Measurements from ENCODE around the gene HAUS2. TPM values are rescaled to one million over a fixed set of nuclear protein-coding genes. Genes with fewer than 3 reads are reported as not detected.
"Not testable (repeated sequence)": the region's sequence is repeated elsewhere in the genome, so short reads cannot be mapped to it uniquely, and the experiment has no call there.

HAUS2 gene
- total RNA-seq, 2 experiments from 2014 or later: 54.0 to 55.1 TPM

DNA sequence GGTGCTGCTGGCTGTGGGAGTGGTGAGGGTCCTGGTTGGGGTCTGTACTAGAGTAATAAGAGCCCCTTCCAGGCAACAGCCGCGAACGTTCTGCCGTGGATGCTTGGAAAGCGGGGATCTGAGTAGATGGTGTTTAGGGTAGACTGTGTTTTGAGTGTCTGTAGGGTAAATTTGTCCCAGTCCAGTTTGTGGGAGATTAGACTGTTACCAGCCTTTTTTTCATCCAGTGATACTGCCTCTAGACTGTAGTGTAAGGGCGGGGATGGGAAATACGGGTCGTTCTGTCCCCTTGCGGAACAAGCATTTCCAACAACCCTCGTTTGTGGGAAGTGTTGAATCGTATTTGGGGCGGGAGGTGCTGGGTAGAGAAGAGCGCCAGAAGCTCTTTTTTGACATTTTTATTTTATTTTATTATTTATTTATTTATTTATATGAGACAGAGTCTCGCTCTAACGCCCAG, 424 bp downstream of the HAUS2 start:
- H3K4me3 Mint-ChIP-seq: peak overlapping the region; percentile 97
- peaks cover 17% of the 10 kb centered on the region for H3K36me3 Mint-ChIP-seq
- H3K27ac Mint-ChIP-seq: peak overlapping the region; percentile 96
- peaks cover 46% of the 10 kb centered on the region for H3K4me1 Mint-ChIP-seq
- DNase-seq: no peak
- H3K27me3 Mint-ChIP-seq: no peaks in the 10 kb centered on the region
- H3K9me3 Mint-ChIP-seq: no peaks in the 10 kb centered on the region

DNA sequence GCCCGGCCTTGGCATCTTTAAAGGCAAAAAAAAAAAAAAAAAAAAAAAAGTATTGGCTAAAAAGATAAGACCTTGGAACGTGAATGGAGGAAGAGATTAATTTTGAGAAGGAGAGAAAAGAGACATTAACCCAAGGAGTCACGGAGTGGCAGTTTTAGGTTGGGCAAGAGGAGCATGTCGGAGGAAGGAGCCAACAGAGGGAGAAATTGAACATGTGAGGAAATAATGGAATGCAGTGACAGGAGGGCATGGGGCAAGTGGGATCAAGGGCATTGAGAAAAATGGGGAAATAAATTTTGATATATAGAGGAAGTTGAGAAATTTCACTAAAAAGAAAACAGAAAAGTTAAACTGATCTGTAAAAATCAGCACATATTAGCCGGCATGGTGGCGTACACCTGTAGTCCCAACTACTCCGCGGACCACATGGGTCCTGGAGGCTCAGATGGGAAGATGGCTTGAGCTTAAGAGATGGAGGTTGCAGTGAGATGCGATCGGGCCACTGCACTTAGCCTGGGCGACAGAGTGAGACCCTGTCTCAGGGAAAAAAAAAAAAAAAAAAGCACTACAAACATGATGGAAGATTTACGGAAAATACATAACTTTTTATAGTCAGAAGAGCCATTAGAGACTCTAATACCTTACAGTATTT, 1.2 kb downstream of the HAUS2 start:
- H3K27ac Mint-ChIP-seq: peak overlapping the region; percentile 58
- peaks cover 15% of the 10 kb centered on the region for H3K36me3 Mint-ChIP-seq
- H3K9me3 Mint-ChIP-seq: no peaks in the 10 kb centered on the region
- H3K4me3 Mint-ChIP-seq: peak overlapping the region; percentile 97
- DNase-seq: no peak
- H3K27me3 Mint-ChIP-seq: no peaks in the 10 kb centered on the region
- H3K4me1 Mint-ChIP-seq: peaks cover 46% of the 10 kb centered on the region

- no peak for DNase-seq
- H3K9me3 Mint-ChIP-seq: no peaks in the 10 kb centered on the region
- no peaks in the 10 kb centered on the region for H3K27me3 Mint-ChIP-seq
- H3K4me1 Mint-ChIP-seq: peaks cover 28% of the 10 kb centered on the region
- H3K27ac Mint-ChIP-seq: no peak overlapping the region
- H3K36me3 Mint-ChIP-seq: peaks cover 16% of the 10 kb centered on the region
- H3K4me3 Mint-ChIP-seq: no peak overlapping the region
These were observed 4.9 kb downstream of the HAUS2 start for GRCh38 chr15:42553554-42553953.

GRCh38 chr15:42556550-42557207, 8.0 kb downstream of the HAUS2 start:
- H3K4me3 Mint-ChIP-seq, H3K27ac Mint-ChIP-seq, DNase-seq, H3K9me3 Mint-ChIP-seq, H3K27me3 Mint-ChIP-seq: not testable (repeated sequence)
- Mint-ChIP-seq H3K4me1 (peaks cover 21% of the 10 kb centered on the region), H3K36me3 (peaks cover 11% of the 10 kb centered on the region)

- H3K4me1 Mint-ChIP-seq: peaks cover 7% of the 10 kb centered on the region
- H3K27ac Mint-ChIP-seq: no peak overlapping the region
These were observed 10.1 kb downstream of the HAUS2 start for GRCh38 chr15:42558739-42559138.

GRCh38 chr15:42575188-42576039, 26.8 kb downstream of the HAUS2 start, which contains the start of gene STARD9:
Gene STARD9, plus strand, starts transcription at chr15:42575606. Its CDS starts 110 bp downstream, at chr15:42575716.
- peak; percentile 97 for DNase-seq
- Mint-ChIP-seq H3K27me3 (no peaks in the 10 kb centered on the region), H3K9me3 (no peaks in the 10 kb centered on the region), H3K27ac (peak within 1 kb of the TSS; percentile 89), H3K4me3 (peak within 1 kb of the TSS; percentile 88), H3K36me3 (peaks cover 5% of the 10 kb centered on the region), H3K4me1 (peaks cover 28% of the 10 kb centered on the region)

More at GRCh38 chr15:42558739-42559138, 10.1 kb downstream of the HAUS2 start:
- DNase-seq: no peak
- Mint-ChIP-seq H3K4me3 (no peak overlapping the region), H3K27me3 (no peaks in the 10 kb centered on the region), H3K36me3 (peaks cover 14% of the 10 kb centered on the region), H3K9me3 (no peaks in the 10 kb centered on the region)

- peaks cover 33% of the 10 kb centered on the region for H3K4me1 Mint-ChIP-seq
- no peaks in the 10 kb centered on the region for H3K27me3 Mint-ChIP-seq
- peak overlapping the region; percentile 88 for H3K4me3 Mint-ChIP-seq
- peak overlapping the region; percentile 89 for H3K27ac Mint-ChIP-seq
- no peak for DNase-seq
- H3K36me3 Mint-ChIP-seq: peaks cover 5% of the 10 kb centered on the region
- no peaks in the 10 kb centered on the region for H3K9me3 Mint-ChIP-seq
These were observed 27.5 kb downstream of the HAUS2 start for GRCh38 chr15:42576040-42576594.

DNA sequence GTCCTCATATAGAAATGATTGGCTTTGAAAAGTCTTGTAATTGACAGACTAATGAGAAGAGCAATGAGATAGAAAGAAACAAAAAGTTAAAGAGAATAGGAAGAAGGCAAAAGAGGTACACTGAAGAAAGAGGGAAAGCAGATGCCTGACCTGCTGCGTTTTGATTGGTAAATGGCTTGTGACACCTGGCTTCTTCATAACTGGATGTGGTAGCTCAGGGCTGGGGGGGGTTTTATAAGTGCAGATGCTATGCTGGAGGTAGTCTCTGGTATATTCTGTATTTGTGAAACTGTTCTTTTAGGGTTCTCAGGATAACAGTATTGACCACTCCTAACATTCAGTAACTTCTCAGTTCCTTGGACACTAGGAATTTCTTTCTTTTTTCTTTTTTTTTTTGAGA, 28.1 kb downstream of the HAUS2 start:
- H3K4me1 Mint-ChIP-seq: peaks cover 35% of the 10 kb centered on the region
- peak overlapping the region; percentile 88 for H3K4me3 Mint-ChIP-seq
- H3K36me3 Mint-ChIP-seq: peaks cover 4% of the 10 kb centered on the region
- no peaks in the 10 kb centered on the region for H3K9me3 Mint-ChIP-seq
- no peak overlapping the region for H3K27ac Mint-ChIP-seq
- no peak for DNase-seq
- H3K27me3 Mint-ChIP-seq: no peaks in the 10 kb centered on the region

- H3K27me3 Mint-ChIP-seq: no peaks in the 10 kb centered on the region
- DNase-seq: no peak
- H3K4me3 Mint-ChIP-seq: no peak overlapping the region
- H3K27ac Mint-ChIP-seq: no peak overlapping the region
- no peaks in the 10 kb centered on the region for H3K9me3 Mint-ChIP-seq
- H3K36me3 Mint-ChIP-seq: peaks cover 3% of the 10 kb centered on the region
- peaks cover 43% of the 10 kb centered on the region for H3K4me1 Mint-ChIP-seq
These were observed 28.9 kb downstream of the HAUS2 start for GRCh38 chr15:42577514-42578031.

DNA sequence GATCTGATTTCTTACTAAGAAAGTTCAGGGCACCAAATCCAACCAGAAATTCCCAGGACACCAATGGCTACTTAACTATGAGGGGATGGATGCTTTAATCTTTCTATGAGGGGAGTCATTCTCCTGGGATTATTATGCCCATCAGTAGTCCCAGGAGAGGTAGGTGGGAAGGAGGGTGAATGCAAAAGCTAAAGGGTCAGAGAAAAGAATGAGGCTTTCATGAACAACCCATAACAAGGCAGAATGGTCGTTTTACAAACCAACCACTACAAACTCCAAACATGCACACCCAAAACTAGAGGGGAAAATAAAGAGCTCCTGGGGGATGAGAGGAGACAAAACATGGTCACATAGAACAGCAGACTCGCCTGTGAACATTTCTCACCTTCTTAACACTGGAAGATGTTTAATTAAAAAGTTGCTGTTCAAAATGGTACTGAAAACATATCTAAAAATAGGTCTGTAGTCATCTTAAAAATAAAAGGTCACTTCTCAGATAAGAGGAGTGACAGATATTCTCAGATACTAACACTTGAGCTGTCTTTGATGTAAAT, 30.4 kb downstream of the HAUS2 start:
- Mint-ChIP-seq H3K4me1 (peaks cover 47% of the 10 kb centered on the region), H3K4me3 (no peak overlapping the region), H3K27ac (no peak overlapping the region), H3K9me3 (no peaks in the 10 kb centered on the region), H3K36me3 (peaks cover 3% of the 10 kb centered on the region), H3K27me3 (no peaks in the 10 kb centered on the region)
- DNase-seq: no peak

DNA sequence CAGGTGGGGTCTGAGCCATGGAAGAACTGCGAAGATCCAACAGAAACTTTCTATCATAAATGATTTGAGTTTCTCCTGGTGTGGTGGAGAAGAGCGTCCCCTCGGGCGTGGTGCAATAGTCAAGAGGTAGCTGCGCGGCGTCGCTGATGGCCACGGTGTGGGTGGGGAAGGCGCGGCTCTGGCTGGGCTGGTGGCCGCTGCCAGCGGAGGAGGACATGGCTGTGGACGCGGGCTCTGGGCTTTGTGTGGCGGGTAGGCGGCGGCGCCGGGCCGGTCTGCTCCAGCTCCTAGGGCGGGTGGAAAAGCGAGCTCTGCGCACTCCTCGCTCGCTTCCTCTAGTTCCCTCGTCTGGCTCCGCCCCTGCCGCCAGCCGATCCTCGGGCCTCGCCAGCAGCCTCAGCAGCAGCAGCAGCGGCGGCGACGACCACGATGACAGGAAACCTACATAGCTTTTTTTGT, 32.7 kb downstream of the HAUS2 start:
- peak; percentile 84 for DNase-seq
- Mint-ChIP-seq H3K4me3 (peak overlapping the region; percentile 80), H3K27me3 (no peaks in the 10 kb centered on the region), H3K4me1 (peaks cover 39% of the 10 kb centered on the region), H3K36me3 (peaks cover 10% of the 10 kb centered on the region), H3K9me3 (no peaks in the 10 kb centered on the region), H3K27ac (peak overlapping the region; percentile 67)

DNA sequence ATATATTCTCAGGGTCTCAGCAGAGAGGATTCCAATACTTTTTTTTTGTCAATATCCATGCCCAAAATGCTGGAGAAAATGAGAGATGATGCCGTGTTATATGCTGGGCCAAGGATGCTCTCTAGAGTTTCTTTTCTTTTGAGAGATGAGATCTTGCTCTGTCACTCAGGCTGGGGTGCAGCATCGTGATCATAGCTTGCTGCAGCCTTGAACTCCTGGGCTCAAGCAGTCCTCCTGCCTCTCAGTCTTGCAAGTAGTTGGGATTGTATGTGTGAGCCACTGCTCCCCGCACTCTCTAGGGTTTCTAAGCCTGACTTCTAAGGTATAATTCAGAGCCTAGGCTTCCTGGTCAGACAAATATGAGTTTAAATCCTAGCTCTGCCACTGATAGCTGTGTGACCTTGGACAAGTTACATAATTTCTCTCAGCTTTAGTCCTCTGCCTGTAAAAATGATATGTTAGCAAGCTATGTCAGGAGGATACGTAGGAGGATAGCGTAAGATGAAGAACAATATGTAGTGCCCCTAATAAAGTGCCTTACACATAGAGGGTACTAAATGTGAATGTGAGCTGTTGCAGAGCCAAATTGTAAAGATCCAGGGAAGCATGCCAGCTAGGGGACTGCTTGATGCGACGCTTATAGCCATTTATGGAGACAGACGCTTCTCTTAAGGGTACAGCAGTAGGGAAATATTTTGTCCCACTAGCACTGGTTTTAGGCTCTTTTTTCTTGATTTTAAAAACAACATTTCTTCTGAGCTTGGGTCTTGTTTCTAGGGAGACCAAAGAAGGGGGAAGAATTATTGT, 34.1 kb downstream of the HAUS2 start:
- Mint-ChIP-seq H3K27ac (no peak overlapping the region), H3K36me3 (peaks cover 10% of the 10 kb centered on the region), H3K9me3 (no peaks in the 10 kb centered on the region), H3K4me3 (no peak overlapping the region), H3K4me1 (peaks cover 28% of the 10 kb centered on the region), H3K27me3 (no peaks in the 10 kb centered on the region)
- no peak for DNase-seq

DNA sequence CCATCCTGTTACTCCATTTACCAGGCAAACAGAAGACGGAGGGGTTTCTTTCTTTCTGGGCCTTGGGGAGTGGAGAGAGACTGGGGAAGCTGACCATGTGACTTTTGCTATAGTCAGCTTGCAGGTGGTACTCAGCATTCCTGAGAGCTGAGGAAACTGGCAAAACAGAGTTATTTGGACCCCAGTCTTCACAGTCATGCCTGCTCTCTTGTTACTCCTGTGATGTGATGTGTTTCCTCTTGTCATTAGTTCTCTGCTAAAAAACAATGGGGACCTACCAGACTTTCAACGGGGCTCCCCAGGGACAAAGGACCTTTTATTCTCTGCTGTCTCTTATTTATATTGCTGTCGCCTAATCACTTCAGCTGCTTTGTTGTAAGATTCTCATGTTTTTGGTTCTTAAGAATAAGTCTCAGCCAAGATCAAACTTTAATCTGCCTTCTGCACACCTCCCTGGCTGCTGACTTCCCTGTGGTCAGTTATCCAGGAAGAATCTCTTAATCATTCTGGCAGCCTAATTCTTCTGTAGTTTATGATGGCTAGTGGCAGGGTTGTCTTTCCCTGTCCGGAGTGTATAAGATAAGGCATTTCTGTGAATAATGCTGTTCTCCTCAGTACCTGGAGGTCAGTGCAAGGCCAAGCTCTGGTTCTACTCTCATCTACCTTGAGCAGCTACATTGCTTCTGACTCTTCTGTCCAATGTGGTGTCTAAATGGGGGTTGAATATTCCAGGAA, 35.6 kb downstream of the HAUS2 start:
- H3K27ac Mint-ChIP-seq: no peak overlapping the region
- H3K36me3 Mint-ChIP-seq: peaks cover 10% of the 10 kb centered on the region
- peaks cover 22% of the 10 kb centered on the region for H3K4me1 Mint-ChIP-seq
- H3K9me3 Mint-ChIP-seq: no peaks in the 10 kb centered on the region
- no peak overlapping the region for H3K4me3 Mint-ChIP-seq
- DNase-seq: no peak
- H3K27me3 Mint-ChIP-seq: no peaks in the 10 kb centered on the region
